ENCODE results near the gene ATP2B1.
A peak's percentile ranks its signal among the peaks of the same experiment; 100 is the strongest.

Gene ATP2B1

DNA sequence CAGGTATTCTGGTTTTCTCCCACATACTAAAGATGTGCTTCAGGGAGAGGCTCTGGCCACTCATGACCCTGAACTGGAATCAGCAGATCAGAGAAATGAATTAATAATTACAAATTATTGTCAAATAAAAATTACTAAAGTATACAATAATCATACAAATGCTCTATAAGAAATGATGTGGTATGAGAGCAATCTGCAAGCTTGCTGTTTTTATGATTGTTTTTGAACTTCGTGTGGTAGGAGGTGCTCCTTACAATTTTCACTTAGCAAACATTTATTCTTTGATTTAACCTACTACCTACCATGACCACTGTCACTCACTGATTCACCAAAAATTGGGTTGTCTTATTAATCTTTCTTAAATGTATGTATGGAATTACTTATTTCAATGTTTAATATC, 16.2 kb downstream of the ATP2B1 start:
- no peak for DNase-seq (ENCODE audit: low spot score)

DNA sequence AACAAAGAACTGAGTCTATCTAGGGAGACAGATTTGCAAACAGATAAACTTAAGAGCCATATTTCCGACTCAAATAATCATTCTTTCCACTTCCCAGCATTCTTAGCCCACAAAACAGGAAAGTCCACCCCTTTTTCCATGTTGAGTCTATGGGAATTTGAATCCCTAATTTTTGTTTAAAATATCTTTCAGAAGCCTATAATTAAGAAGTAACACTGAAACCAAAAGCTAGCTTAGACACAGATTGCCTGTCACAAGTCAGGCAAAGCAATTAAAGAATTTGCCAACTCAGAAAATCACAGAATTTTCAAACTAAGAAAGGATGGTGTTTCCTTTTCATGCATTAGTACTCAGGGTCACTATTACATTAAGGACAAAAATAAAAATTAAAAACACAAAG, 17.0 kb downstream of the ATP2B1 start:
- no peak for DNase-seq (ENCODE audit: low spot score)

- DNase-seq (ENCODE audit: low spot score) = no peak
Measured at GRCh38 chr12:89690925-89691324, 17.7 kb downstream of the ATP2B1 start.

DNA sequence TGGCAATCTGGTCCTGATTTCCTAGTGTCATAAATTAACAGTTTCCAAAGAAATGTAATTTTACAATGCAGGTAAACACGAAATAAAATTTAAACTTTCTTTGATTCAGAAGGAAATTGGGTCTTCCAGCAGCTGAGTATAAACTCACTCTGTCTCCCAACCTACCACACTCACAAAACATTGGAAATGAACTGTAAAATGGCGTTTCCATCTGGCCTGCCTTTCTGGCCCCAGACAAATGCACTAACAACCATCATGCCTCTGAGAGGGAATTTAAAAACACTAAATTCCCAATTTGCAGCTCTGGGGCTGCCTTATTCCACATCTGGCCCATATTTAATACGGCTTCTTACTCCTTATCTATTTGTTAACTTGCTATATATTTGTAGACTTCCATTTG, 19.3 kb downstream of the ATP2B1 start:
- no peak for DNase-seq (ENCODE audit: low spot score)

DNA sequence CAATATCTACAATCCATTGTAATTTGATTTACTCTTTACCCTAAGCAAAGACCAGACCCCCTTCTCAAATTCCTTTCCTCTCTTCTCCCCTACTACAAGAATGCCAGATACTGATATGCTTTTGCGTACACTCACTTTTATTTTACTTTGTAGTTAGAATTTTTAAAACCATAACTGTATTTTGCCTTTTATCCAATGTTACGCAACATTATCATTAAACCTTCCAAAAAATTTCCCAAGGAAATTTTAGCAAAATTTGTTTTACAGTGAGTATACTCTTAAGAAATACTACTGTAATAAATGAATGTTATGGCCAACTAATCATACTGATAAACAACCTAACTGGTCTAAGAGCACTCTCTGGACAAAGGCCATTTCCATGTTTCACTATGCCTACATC, 22.3 kb downstream of the ATP2B1 start:
- DNase-seq (ENCODE audit: low spot score) = no peak

DNA sequence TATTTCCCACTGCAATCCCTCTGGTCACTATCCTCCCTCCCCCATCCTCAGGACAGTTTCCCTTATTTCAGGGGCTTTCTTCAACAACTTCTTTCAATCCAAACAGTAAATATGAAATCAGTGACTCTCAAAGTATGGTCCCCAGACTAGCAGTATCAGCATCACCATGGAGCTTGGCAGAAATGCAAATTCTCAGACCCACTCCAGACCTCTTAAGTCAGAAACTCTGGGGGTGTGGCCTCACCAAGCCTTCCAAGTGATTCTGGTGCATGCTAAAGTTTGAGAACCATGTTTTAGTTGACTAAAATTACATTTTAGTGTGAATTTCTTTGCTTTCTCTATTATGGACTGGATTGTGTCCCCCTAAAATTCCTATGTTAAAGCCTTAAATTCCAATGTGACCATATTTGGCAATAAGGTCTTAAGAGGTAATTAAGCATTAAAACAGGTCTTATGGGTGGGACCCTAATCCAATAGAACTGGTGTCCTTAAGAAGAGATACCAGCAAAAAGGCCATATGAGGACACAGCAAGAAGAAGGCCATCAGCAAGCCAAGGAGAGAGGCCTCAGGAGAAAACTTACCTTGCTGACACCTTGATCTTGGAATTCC, 23.2 kb downstream of the ATP2B1 start:
- DNase-seq (ENCODE audit: low spot score) = no peak

GRCh38 chr12:89684136-89684535, 24.5 kb downstream of the ATP2B1 start:
- no peak for DNase-seq (ENCODE audit: low spot score)

GRCh38 chr12:89682284-89682683, 26.4 kb downstream of the ATP2B1 start:
- DNase-seq (ENCODE audit: low spot score) = no peak

DNA sequence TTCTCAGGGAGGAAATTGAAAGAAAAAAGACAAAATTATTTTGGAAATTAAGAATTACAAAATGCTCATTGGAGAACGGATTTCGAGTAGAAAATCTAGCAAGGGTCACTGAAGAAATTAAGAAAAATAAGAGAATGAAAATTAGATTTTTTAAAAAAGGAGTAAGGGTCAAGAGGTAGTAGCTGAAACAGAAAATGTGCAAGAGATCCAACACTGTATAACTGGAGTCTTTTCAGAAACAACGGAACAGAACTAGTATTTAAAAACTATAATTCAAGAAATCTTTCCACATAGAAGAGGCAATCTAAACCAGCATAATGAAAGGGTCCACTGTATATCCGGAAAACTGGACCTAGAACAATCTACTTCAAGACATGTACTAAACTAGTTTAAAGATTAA, 28.2 kb downstream of the ATP2B1 start:
- no peak for DNase-seq (ENCODE audit: low spot score)

DNA sequence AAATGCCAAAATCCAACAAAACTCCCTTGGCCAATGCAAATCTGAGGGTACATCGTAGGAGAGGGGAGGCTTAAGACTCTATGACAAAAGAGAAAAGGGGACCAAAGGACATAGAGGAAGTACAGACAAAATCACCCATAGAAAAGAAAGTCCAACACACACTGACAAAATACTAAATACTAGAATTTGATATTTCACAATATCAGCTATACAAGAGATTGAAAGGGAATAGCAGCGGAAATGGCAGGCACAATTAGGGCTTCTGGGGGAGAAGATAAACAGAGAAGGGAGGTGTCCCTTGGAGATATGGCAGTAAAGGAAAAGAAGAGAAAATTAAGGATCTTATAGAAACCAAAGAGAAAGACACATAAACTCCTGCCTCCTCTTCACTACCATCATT, 29.0 kb downstream of the ATP2B1 start:
- no peak for DNase-seq (ENCODE audit: low spot score)

DNA sequence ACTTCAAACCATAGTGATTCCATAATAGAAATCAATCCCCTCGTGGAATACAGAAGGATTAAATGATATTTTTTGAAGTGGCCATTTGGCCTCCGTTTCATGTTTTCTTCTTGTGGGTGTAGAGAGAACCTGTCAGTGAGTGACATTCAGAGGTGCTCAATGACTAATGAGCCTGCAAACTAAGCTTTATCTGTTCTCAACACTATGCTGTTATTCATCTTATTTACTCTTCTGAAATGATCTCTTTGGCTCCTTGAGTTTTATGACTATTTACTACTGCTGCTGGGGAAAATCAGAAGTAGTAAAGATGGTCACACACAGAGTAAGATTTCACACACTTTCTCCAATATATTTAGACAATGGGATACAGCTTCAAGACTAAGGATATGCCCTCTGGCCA, 30.4 kb downstream of the ATP2B1 start:
- no peak for DNase-seq (ENCODE audit: low spot score)

- DNase-seq (ENCODE audit: low spot score) = no peak
Measured at GRCh38 chr12:89676930-89677329, 31.7 kb downstream of the ATP2B1 start.

- no peak for DNase-seq (ENCODE audit: low spot score)
Measured at GRCh38 chr12:89674326-89674942, 34.2 kb downstream of the ATP2B1 start.

- DNase-seq (ENCODE audit: low spot score) = no peak
Measured at GRCh38 chr12:89673603-89674002, 35.0 kb downstream of the ATP2B1 start.

GRCh38 chr12:89672589-89672979, 36.1 kb downstream of the ATP2B1 start:
- no peak for DNase-seq (ENCODE audit: low spot score)

GRCh38 chr12:89671469-89671868, 37.2 kb downstream of the ATP2B1 start:
- peak; percentile 69 for DNase-seq (ENCODE audit: low spot score)

DNA sequence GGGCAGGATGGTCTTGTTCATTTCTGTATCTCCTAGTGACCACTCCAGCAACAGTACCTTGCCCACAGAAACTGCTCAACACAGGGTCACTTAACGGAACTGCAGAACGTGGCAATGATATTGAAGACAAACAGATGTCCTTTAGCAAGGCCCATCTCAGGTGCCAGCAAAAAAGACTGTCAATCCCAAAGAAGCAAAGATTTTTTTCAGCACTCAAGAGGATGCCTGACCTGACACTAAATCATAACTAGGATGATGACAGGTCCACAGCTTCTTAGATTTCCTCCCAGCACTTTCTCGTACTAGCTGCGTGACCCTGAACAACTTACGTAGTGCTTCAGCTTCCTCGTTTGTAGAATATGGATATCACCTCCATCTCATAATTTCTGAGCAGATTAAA, 39.4 kb downstream of the ATP2B1 start:
- DNase-seq (ENCODE audit: low spot score) = no peak

- DNase-seq (ENCODE audit: low spot score) = no peak
Measured at GRCh38 chr12:89665556-89665955, 43.1 kb downstream of the ATP2B1 start.

DNA sequence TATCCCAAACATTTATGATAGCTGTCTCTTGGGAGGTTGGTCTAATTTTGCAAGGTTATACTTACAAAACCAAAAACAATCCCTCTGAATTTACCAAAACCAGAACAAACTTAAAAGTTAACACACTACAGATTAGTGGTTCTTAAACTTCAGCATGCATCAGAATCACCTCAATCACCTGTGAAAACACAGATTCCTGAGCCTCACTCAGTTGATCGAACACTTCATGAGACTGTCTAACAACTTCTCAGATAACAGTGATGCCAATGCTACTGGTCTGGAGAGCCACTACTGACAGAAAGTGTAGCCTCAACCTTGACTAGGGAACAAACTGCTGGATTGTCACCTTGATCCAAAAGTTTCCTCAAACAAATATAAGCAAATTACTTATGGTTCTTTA, 44.2 kb downstream of the ATP2B1 start:
- no peak for DNase-seq (ENCODE audit: low spot score)

DNA sequence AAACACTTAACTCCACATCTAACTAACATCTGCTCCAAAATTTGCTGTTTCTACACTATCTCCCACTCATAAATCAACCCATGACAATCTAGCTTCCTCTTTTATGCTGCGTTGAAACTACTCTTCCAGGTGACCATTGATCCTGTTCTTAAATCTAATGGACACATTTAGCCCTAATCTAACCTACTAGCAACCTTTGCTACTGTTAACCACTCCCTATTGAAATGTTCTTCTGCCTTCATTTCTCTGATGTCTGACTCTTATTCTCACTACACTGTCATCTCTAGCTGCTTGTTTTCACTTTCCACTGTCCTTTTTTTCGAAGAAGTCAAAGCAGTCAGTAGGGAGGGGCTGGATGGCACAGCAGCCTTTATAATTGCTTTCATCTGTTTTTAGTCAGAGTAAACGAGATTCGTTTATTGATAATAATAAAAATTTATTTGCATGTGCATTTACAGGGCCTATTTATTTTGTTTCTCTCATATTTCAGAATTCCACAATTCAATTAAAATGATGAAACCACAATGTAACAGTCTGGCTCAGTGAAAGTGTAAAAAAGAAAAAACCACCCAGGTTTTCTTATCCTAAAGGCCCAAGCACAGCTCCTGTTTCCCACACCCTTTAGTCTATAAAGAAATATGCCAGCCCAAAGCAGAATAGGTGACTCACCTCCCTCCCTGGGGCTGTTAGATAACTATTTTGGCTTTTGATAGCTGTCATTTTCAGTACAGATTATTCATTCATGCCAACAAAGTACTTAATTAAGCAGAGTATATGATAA, 44.9 kb downstream of the ATP2B1 start:
- peak; percentile 17 for DNase-seq (ENCODE audit: low spot score)

GRCh38 chr12:89662623-89663022, 46.0 kb downstream of the ATP2B1 start:
- DNase-seq (ENCODE audit: low spot score) = no peak

DNA sequence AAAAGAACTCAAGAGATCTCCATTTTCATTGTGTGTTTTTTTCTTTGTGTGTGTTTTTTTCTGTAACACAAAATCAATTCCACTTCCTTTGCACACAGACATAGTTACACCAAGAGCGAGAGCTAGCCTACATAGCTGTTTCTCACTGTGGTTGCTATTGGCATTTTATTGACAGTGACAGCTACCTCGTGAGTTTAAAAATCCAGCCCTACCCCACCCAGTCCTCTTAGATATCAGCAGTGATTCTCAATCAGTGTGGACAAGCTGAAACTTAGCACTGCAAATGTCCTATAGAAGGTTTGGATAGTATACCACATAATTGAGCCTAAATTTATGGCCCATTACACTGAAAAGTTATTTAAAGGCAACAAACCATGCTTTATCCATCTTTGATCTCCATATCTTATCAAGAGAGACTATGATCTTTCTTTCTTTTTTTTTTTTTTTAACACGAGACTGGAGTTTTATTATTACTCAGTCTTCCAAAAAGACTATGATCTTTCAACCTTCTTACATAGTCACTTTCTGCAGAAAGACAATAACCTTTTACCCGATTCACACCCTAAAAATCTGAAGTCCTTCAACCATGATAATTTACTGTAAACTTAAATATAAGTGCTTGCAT, 46.8 kb downstream of the ATP2B1 start:
- no peak for DNase-seq (ENCODE audit: low spot score)

- DNase-seq (ENCODE audit: low spot score) = no peak
Measured at GRCh38 chr12:89657739-89658138, 50.9 kb downstream of the ATP2B1 start.
